Panc1 (cell line): Measurements from ENCODE around the gene ELAPOR2. TPM values are rescaled to one million over a fixed set of nuclear protein-coding genes. Genes with fewer than 3 reads are reported as not detected.

ENCODE experiments used
- ATAC-seq: fragments of 200-7000 bp; cut with Tn5 transposase; 2 replicates; pipeline ENCODE4 v1.9.1; 2020; ENCODE audit warnings: mild to moderate bottlenecking, moderate library complexity
- BruUV-seq: library from RNA; stranded (reverse); fragments of 400-500 nt; replicated peaks from 2 replicates; lab custom pipeline; 2021; lab: Mats Ljungman, UMichigan
- CTCF ChIA-PET: fragments of 300-600 bp; sonication (Branson Sonifier 250); formaldehyde crosslinking; loops from one replicate; lab custom pipeline; 2022; ENCODE audit warnings: antibody characterized with exemption; lab: Charles Lee
- POLR2A ChIA-PET: fragments of 300-600 bp; sonication (Branson Sonifier 250); formaldehyde crosslinking; loops from one replicate; lab custom pipeline; 2022; ENCODE audit warnings: antibody characterized with exemption; lab: Charles Lee
- DNase-seq: peaks from one replicate; pipeline ENCODE4 v3.0.0-alpha.2; 2010; ENCODE audit warnings: low read depth, low spot score
- H3K27ac ChIP-seq: 2 replicates; pipeline ENCODE4 v1.5.1; 2011; ENCODE audit warnings: mild to moderate bottlenecking, low read length, inconsistent platforms
- H3K27me3 ChIP-seq: fragments of 200-500 bp; sonication (Bioruptor generic); 2 replicates; pipeline ENCODE4 v1.6.0; 2014; ENCODE audit warnings: low read length, inconsistent platforms; ENCODE audit not compliant: control insufficient read depth, insufficient read depth
- H3K36me3 ChIP-seq: fragments of 200-500 bp; sonication (Bioruptor generic); 2 replicates; pipeline ENCODE4 v1.5.1; 2014; ENCODE audit warnings: inconsistent platforms, mild to moderate bottlenecking, low read length, moderate library complexity; ENCODE audit not compliant: control insufficient read depth, insufficient read depth
- H3K4me1 ChIP-seq: 2 replicates; pipeline ENCODE4 v1.5.1; 2011; ENCODE audit warnings: inconsistent platforms, mild to moderate bottlenecking, low read length, moderate library complexity; ENCODE audit not compliant: control insufficient read depth, insufficient read depth
- H3K4me3 ChIP-seq, 2 experiments: 2 replicates each; pipeline ENCODE4 v1.5.1; 2011 to 2012; ENCODE audit warnings: low read depth in 2 of 2, low read length in 2 of 2, mild to moderate bottlenecking in 2 of 2, inconsistent platforms in 1 of 2, moderate library complexity in 1 of 2
- H3K9me3 ChIP-seq: fragments of 200-500 bp; sonication (Bioruptor generic); 2 replicates; pipeline ENCODE4 v1.5.1; 2014; ENCODE audit warnings: low read depth, mild to moderate bottlenecking, inconsistent platforms, low read length, moderate library complexity; ENCODE audit not compliant: control insufficient read depth, insufficient read depth
- CTCF ChIP-seq: fragments of 450-650 bp; IDR thresholded peaks from 2 replicates; pipeline ENCODE4 v1.5.1; 2017; ENCODE audit warnings: mild to moderate bottlenecking
- POLR2AphosphoS5 ChIP-seq: IDR thresholded peaks from 2 replicates; pipeline ENCODE4 v1.6.1; 2012; ENCODE audit warnings: mild to moderate bottlenecking, low read depth, low read length, moderate library complexity
- REST ChIP-seq, 2 experiments: IDR thresholded peaks; 2 replicates each; pipeline ENCODE4 v1.6.1; 2011 to 2012; ENCODE audit warnings: low read depth in 2 of 2, control low read depth in 1 of 2, low read length in 1 of 2, mild to moderate bottlenecking in 1 of 2, moderate library complexity in 1 of 2; ENCODE audit not compliant: insufficient read depth in 1 of 2
- SIN3A ChIP-seq: IDR thresholded peaks from 2 replicates; pipeline ENCODE4 v1.6.1; 2012; ENCODE audit warnings: low read depth, mild to moderate bottlenecking, low read length, moderate library complexity, borderline replicate concordance; ENCODE audit not compliant: insufficient read depth
- TCF7L2 ChIP-seq: IDR thresholded peaks from 2 replicates; pipeline ENCODE4 v1.6.1; 2011; ENCODE audit warnings: mild to moderate bottlenecking, low read depth, low read length, inconsistent platforms
- in situ Hi-C: cut with HindIII; loops from 2 replicates; pipeline ENCODE4 v1.10.0; 2016; ENCODE audit warnings: low sequenced_read_pairs, low pct_unique_long_range_greater_than_20kb
- intact Hi-C: fragments of 100-400 bp; cut with micrococcal nuclease; formaldehyde crosslinking; loops from one replicate; pipeline ENCODE4 v1.10.0; 2022; ENCODE audit not compliant: unreplicated experiment
- total RNA-seq: library from RNA; stranded (reverse); gene quantifications from one replicate; pipeline ENCODE4 v1.2.1, GENCODE V29; 2021; ENCODE audit not compliant: unreplicated experiment

ELAPOR2 gene
- total RNA-seq, 1 experiment from 2014 or later: 0.39 TPM

GRCh38 chr7:87013840-87014190 is 45.6 kb downstream of the ELAPOR2 start:
- BruUV-seq: no TSS peak
- ChIA-PET POLR2A (no interaction called here), CTCF (no interaction called here)
- in situ Hi-C loops (no loop called here), intact Hi-C loops (no loop called here)
- H3K4me1 ChIP-seq: no peaks in the 10 kb centered on the region
- no peak overlapping the region for H3K27ac ChIP-seq
- no peaks in the 10 kb centered on the region for H3K9me3 ChIP-seq
- no peak for ATAC-seq
- H3K27me3 ChIP-seq: peaks cover 2% of the 10 kb centered on the region
- DNase-seq: no peak
- H3K36me3 ChIP-seq: no peaks in the 10 kb centered on the region
- no peak overlapping the region for H3K4me3 ChIP-seq
- TF ChIP-seq CTCF: no peak
- TF ChIP-seq REST (IDR thresholded peaks at IDR 0.05; ENCODE audit: insufficient read depth in 1 of 2, low read depth in 2 of 2, low read length in 1 of 2): no peak
- TF ChIP-seq SIN3A: no peak
- no peak for TF ChIP-seq TCF7L2
- no peak for TF ChIP-seq POLR2AphosphoS5

DNA sequence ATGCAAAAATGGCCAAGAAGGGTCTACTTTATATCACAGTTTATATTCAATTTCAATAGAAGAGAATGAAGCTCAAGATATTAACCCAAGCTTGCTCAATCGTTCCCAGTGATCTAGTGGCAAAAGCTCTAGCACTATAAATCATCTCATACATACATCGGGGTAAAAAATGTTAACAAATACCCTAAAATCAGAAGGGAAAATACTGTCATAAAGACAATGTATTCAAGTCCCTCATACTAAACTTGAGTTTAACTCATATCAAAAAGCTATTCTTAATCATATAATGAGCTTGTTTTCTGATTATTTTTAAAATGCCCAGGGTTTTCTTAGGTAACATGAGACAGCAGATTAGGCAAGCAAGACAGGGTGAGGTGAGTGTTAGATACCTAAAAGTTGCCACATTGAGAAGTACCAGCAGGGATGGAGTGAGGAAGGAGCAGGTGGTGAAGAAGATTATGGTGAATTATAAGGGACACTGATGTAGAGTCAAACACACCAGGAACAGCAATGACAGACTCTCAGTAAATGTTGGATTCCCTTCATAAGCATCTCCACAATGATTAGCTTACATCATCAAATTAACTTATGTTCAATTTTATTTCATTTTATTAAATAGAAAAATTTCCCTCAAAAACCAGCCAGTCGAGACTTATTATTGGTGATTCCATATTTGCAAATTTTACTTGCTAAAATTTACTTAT is 46.2 kb downstream of the ELAPOR2 start:
- BruUV-seq: no TSS peak
- TF ChIP-seq CTCF: no peak
- TF ChIP-seq REST (IDR thresholded peaks at IDR 0.05; ENCODE audit: insufficient read depth in 1 of 2, low read depth in 2 of 2, low read length in 1 of 2): no peak
- TF ChIP-seq SIN3A: no peak
- no peak for TF ChIP-seq POLR2AphosphoS5
- no peak for TF ChIP-seq TCF7L2
- Histone ChIP-seq H3K4me3 (no peak overlapping the region), H3K27me3 (peaks cover 2% of the 10 kb centered on the region), H3K9me3 (no peaks in the 10 kb centered on the region), H3K27ac (no peak overlapping the region), H3K36me3 (no peaks in the 10 kb centered on the region), H3K4me1 (no peaks in the 10 kb centered on the region)
- in situ Hi-C loops: no loop called here
- intact Hi-C loops: no loop called here
- POLR2A ChIA-PET: no interaction called here
- CTCF ChIA-PET: no interaction called here
- DNase-seq: no peak
- ATAC-seq: no peak
